ENCODE data around the gene PHYHIPL.

Gene PHYHIPL

GRCh38 chr10:59176241-59177030 lies at the start of gene PHYHIPL:
Gene PHYHIPL (plus strand): TSS chr10:59176643. CDS start chr10:59176854, 211 bp downstream.
- DNase-seq (ENCODE audit: low spot score), result no peak

- no peak for DNase-seq (ENCODE audit: low spot score)
Observed at GRCh38 chr10:59126991-59127390, 49.5 kb upstream of the PHYHIPL start.

- DNase-seq (ENCODE audit: low spot score), result no peak
Observed at GRCh38 chr10:59127991-59128390, 48.5 kb upstream of the PHYHIPL start.

- DNase-seq (ENCODE audit: low spot score), result no peak
Observed at GRCh38 chr10:59129867-59130266, 46.6 kb upstream of the PHYHIPL start.

GRCh38 chr10:59131666-59132065 lies 44.8 kb upstream of the PHYHIPL start:
- DNase-seq (ENCODE audit: low spot score), result no peak

GRCh38 chr10:59133841-59134593 lies 42.4 kb upstream of the PHYHIPL start:
- DNase-seq (ENCODE audit: low spot score), result no peak

GRCh38 chr10:59134785-59135184 lies 41.7 kb upstream of the PHYHIPL start:
- no peak for DNase-seq (ENCODE audit: low spot score)

- no peak for DNase-seq (ENCODE audit: low spot score)
Observed at GRCh38 chr10:59135275-59135674, 41.2 kb upstream of the PHYHIPL start.

- no peak for DNase-seq (ENCODE audit: low spot score)
Observed at GRCh38 chr10:59138052-59138451, 38.4 kb upstream of the PHYHIPL start.

GRCh38 chr10:59143544-59143943 lies 32.9 kb upstream of the PHYHIPL start:
- no peak for DNase-seq (ENCODE audit: low spot score)

- no peak for DNase-seq (ENCODE audit: low spot score)
Observed at GRCh38 chr10:59148701-59149100, 27.7 kb upstream of the PHYHIPL start.

- no peak for DNase-seq (ENCODE audit: low spot score)
Observed at GRCh38 chr10:59155556-59155955, 20.9 kb upstream of the PHYHIPL start.

GRCh38 chr10:59167512-59167911 lies 8.9 kb upstream of the PHYHIPL start:
- no peak for DNase-seq (ENCODE audit: low spot score)

GRCh38 chr10:59172567-59172966 lies 3.9 kb upstream of the PHYHIPL start:
- DNase-seq (ENCODE audit: low spot score), result no peak

- no peak for DNase-seq (ENCODE audit: low spot score)
Observed at GRCh38 chr10:59173414-59173813, 3.0 kb upstream of the PHYHIPL start.

- no peak for DNase-seq (ENCODE audit: low spot score)
Observed at GRCh38 chr10:59175538-59176240, 754 bp upstream of the PHYHIPL start.

- DNase-seq (ENCODE audit: low spot score), result peak; percentile 66
Observed at GRCh38 chr10:59177031-59177797, 771 bp downstream of the PHYHIPL start.

GRCh38 chr10:59177836-59178235 lies 1.4 kb downstream of the PHYHIPL start:
- no peak for DNase-seq (ENCODE audit: low spot score)

GRCh38 chr10:59179068-59179467 lies 2.6 kb downstream of the PHYHIPL start:
- no peak for DNase-seq (ENCODE audit: low spot score)

- DNase-seq (ENCODE audit: low spot score), result no peak
Observed at GRCh38 chr10:59180689-59181270, 4.3 kb downstream of the PHYHIPL start.

GRCh38 chr10:59181668-59182067 lies 5.2 kb downstream of the PHYHIPL start:
- DNase-seq (ENCODE audit: low spot score), result peak; percentile 29

- DNase-seq (ENCODE audit: low spot score), result no peak
Observed at GRCh38 chr10:59190332-59190731, 13.9 kb downstream of the PHYHIPL start.
